Liver (tissue), 9 donors: ENCODE data around the gene GIPC1. TPM values are rescaled to one million over a fixed set of nuclear protein-coding genes. Genes with fewer than 3 reads are reported as not detected.
A peak's percentile ranks its signal among the peaks of the same experiment; 100 is the strongest.

Experiments
- DNase-seq: peaks from one replicate; pipeline ENCODE4 v3.0.0-alpha.2; 2017; ENCODE audit warnings: low spot score
- H3K27ac ChIP-seq, 2 donors: one replicate each; pipeline ENCODE4 v1.7.0; 2013; ENCODE audit warnings: inconsistent platforms in 2 of 2, low read length in 2 of 2, control low read depth in 1 of 2, low read depth in 1 of 2, mild to moderate bottlenecking in 1 of 2
- H3K27me3 ChIP-seq, 4 donors: one replicate each; pipeline versions ENCODE4 v1.6.1 to v1.7.0; 2013; ENCODE audit warnings: low read length in 3 of 4, inconsistent platforms in 1 of 4, mild to moderate bottlenecking in 1 of 4, moderate library complexity in 1 of 4; ENCODE audit not compliant: control insufficient read depth in 4 of 4, insufficient read depth in 4 of 4
- H3K36me3 ChIP-seq, 4 donors: one replicate each; pipeline versions ENCODE4 v1.6.1 to v1.7.0; 2013; ENCODE audit warnings: low read length in 3 of 4, mild to moderate bottlenecking in 3 of 4, low read depth in 1 of 4, moderate library complexity in 1 of 4; ENCODE audit not compliant: control insufficient read depth in 4 of 4, insufficient read depth in 3 of 4
- H3K4me1 ChIP-seq, 4 donors: one replicate each; pipeline versions ENCODE4 v1.6.1 to v1.7.0; 2013; ENCODE audit warnings: low read length in 3 of 4, mild to moderate bottlenecking in 3 of 4, moderate library complexity in 1 of 4; ENCODE audit not compliant: control insufficient read depth in 4 of 4, insufficient read depth in 4 of 4
- H3K4me3 ChIP-seq, 3 donors: one replicate each; pipeline versions ENCODE4 v1.6.1 to v1.7.0; 2013; ENCODE audit warnings: low read length in 3 of 3, control low read depth in 1 of 3, low read depth in 1 of 3, mild to moderate bottlenecking in 1 of 3
- H3K9ac ChIP-seq, 2 donors: one replicate each; pipeline ENCODE4 v1.7.0; 2013; ENCODE audit warnings: low read length in 2 of 2, mild to moderate bottlenecking in 2 of 2, moderate library complexity in 2 of 2, control low read depth in 1 of 2, low read depth in 1 of 2
- H3K9me3 ChIP-seq, 4 donors: one replicate each; pipeline versions ENCODE4 v1.6.1 to v1.7.0; 2013; ENCODE audit warnings: low read length in 3 of 4; ENCODE audit not compliant: control insufficient read depth in 4 of 4
- CTCF ChIP-seq: fragments of 150-350 bp; IDR thresholded peaks from 2 replicates; pipeline ENCODE4 v1.5.1; 2017; ENCODE audit warnings: improper control_type of control experiment, low read depth, low read length; ENCODE audit not compliant: missing input control
- EGR1 ChIP-seq, 2 donors: IDR thresholded peaks; 2 replicates each; pipeline ENCODE4 v1.6.1; 2016 to 2018; ENCODE audit warnings: antibody characterized with exemption in 2 of 2, low read depth in 2 of 2
- FOXA1 ChIP-seq: IDR thresholded peaks from 2 replicates; pipeline ENCODE4 v1.6.1; 2016; ENCODE audit warnings: antibody characterized with exemption
- HNF4A ChIP-seq, 2 donors: conservative IDR thresholded peaks; 2 replicates each; pipeline ENCODE4 v1.6.1; 2016; ENCODE audit warnings: antibody characterized with exemption in 2 of 2, mild to moderate bottlenecking in 2 of 2
- HNF4G ChIP-seq: IDR thresholded peaks from 2 replicates; pipeline ENCODE4 v1.6.1; 2016; ENCODE audit warnings: antibody characterized with exemption
- JUND ChIP-seq, 2 donors: IDR thresholded peaks; 2 replicates each; pipeline ENCODE4 v1.6.1; 2016; ENCODE audit warnings: antibody characterized with exemption in 2 of 2
- NR2F2 ChIP-seq: IDR thresholded peaks from 2 replicates; pipeline ENCODE4 v1.6.1; 2016; ENCODE audit warnings: antibody characterized with exemption
- RAD21 ChIP-seq, 2 donors: IDR thresholded peaks; 2 replicates each; pipeline ENCODE4 v1.6.1; 2016; ENCODE audit warnings: antibody characterized with exemption in 2 of 2, mild to moderate bottlenecking in 2 of 2
- REST ChIP-seq: IDR thresholded peaks from 2 replicates; pipeline ENCODE4 v1.6.1; 2016; ENCODE audit warnings: antibody characterized with exemption, mild to moderate bottlenecking
- SP1 ChIP-seq: IDR thresholded peaks from 2 replicates; pipeline ENCODE4 v1.6.1; 2018; ENCODE audit warnings: antibody characterized with exemption, mild to moderate bottlenecking
- TAF1 ChIP-seq: conservative IDR thresholded peaks from 2 replicates; pipeline ENCODE4 v1.6.1; 2016; ENCODE audit warnings: antibody characterized with exemption, mild to moderate bottlenecking
- WGBS: extraction: QIAGEN DNeasy Blood & Tissue Kit; methylation state at CpG from one replicate; pipeline ENCODE4 v1.1.7; 2013; 5-methylcytosine and 5-hydroxymethylcytosine counted together
- polyA plus RNA-seq, 2 donors: library from polyadenylated mRNA; stranded (reverse) in 1 of 2; unstranded in 1 of 2; fragments of 200-250 nt in 1 of 2; fragments of >200 nt in 1 of 2; fragmentation: Nextera tagmentation in 1 of 2; extraction: Ambion mirVana in 1 of 2; gene quantifications; one replicate each; pipeline versions ENCODE4 v1.2.1 to v1.2.3, GENCODE V29; 2013 to 2015
- total RNA-seq, 2 donors: library from RNA; depleted of rRNA; stranded (reverse); fragments of >200 nt; gene quantifications; one replicate each; pipeline ENCODE4 v1.2.3, GENCODE V29; 2014
- TF ChIP-seq, protein P1 (sequence below): IDR thresholded peaks from 2 replicates; pipeline ENCODE4 v1.6.1; 2016; ENCODE audit warnings: antibody characterized with exemption
- TF ChIP-seq, protein P2 (sequence below): IDR thresholded peaks from 2 replicates; pipeline ENCODE4 v1.6.1; 2016; ENCODE audit warnings: antibody characterized with exemption
- donor health status: healthy.
- donor health status: healthy.
- donor health status: healthy.
- donor health status: healthy.
- donor health status: healthy.

Gene GIPC1
- total and polyA plus RNA-seq, 4 donors: 18.4 to 34.5 (median 25.5) TPM

DNA sequence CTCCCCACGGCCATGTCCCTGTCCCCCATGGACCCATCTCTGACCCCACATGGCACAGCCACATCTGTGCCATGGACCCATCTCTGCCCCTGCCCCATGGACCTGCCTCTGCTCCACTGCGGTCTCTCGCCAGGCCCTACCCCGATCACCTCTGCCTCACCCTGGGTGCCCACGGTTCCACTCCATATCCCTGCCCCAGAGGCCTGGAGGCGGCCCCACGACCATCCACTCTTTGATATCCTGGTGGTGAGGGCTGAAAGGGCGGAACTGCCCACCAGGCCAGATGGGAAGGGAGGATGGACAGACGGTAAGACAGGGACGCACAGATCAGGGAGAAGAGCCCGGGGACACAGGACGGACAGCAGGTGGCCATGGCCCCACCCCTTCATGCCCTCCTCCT lies 21.1 kb downstream of the GIPC1 start:
- Histone ChIP-seq H3K4me1 (peaks cover 5 to 27% (median 18%) of the 10 kb centered on the region in 4 donors), H3K36me3 (peaks cover 2 to 14% (median 7%) of the 10 kb centered on the region in 4 donors), H3K9ac (no peak overlapping the region), H3K27me3 (peaks cover 0 to 3% (median 0%) of the 10 kb centered on the region in 4 donors), H3K27ac (no peak overlapping the region), H3K4me3 (no peak overlapping the region), H3K9me3 (no peaks in the 10 kb centered on the region)
- DNase-seq: no peak
- WGBS: 49% methylated on average over 12 of the region's 12 CpGs
- TF ChIP-seq REST (no peak), EGR1 (IDR thresholded peaks at IDR 0.05; ENCODE audit: low read depth in 2 of 2) (no peak), SP1 (no peak), FOXA1 (no peak), HNF4A (conservative IDR thresholded peaks at IDR 0.05) (no peak), JUND (IDR thresholded peaks at IDR 0.05) (no peak), HNF4G (no peak), TAF1 (no peak), RAD21 (IDR thresholded peaks at IDR 0.05) (no peak), CTCF (no peak), NR2F2 (no peak)
- TF ChIP-seq, protein P1, sequence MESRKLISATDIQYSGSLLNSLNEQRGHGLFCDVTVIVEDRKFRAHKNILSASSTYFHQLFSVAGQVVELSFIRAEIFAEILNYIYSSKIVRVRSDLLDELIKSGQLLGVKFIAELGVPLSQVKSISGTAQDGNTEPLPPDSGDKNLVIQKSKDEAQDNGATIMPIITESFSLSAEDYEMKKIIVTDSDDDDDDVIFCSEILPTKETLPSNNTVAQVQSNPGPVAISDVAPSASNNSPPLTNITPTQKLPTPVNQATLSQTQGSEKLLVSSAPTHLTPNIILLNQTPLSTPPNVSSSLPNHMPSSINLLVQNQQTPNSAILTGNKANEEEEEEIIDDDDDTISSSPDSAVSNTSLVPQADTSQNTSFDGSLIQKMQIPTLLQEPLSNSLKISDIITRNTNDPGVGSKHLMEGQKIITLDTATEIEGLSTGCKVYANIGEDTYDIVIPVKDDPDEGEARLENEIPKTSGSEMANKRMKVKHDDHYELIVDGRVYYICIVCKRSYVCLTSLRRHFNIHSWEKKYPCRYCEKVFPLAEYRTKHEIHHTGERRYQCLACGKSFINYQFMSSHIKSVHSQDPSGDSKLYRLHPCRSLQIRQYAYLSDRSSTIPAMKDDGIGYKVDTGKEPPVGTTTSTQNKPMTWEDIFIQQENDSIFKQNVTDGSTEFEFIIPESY: no peak
- TF ChIP-seq, protein P2, sequence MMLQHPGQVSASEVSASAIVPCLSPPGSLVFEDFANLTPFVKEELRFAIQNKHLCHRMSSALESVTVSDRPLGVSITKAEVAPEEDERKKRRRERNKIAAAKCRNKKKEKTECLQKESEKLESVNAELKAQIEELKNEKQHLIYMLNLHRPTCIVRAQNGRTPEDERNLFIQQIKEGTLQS: no peak

- no peak for DNase-seq
- H3K27ac ChIP-seq: no peak overlapping the region
- H3K4me3 ChIP-seq: peak overlapping the region in 1 of 3 donors; percentile 45
These were observed 21.8 kb downstream of the GIPC1 start for GRCh38 chr19:14473978-14474578.

More at GRCh38 chr19:14473978-14474578, 21.8 kb downstream of the GIPC1 start:
- H3K27me3 ChIP-seq: peaks cover 0 to 3% (median 0%) of the 10 kb centered on the region in 4 donors
- H3K4me1 ChIP-seq: peaks cover 5 to 27% (median 18%) of the 10 kb centered on the region in 4 donors
- H3K9me3 ChIP-seq: no peaks in the 10 kb centered on the region
- no peak for TF ChIP-seq CTCF
- TF ChIP-seq, protein P1: no peak
- TF ChIP-seq HNF4A (conservative IDR thresholded peaks at IDR 0.05): no peak
- no peak for TF ChIP-seq FOXA1
- peaks cover 3 to 18% (median 9%) of the 10 kb centered on the region in 4 donors for H3K36me3 ChIP-seq
- H3K9ac ChIP-seq: no peak overlapping the region
- WGBS: 19% methylated on average over 53 of the region's 53 CpGs
